NCI-H146 (cell line): Measurements from ENCODE around the gene AACS.
"Not testable (repeated sequence)": the region's sequence is repeated elsewhere in the genome, so short reads cannot be mapped to it uniquely, and the experiment has no call there.

Source experiments
- DNase-seq: peaks from one replicate; lab custom pipeline; 2025; lab: John Stamatoyannopoulos, UW

AACS gene

DNA sequence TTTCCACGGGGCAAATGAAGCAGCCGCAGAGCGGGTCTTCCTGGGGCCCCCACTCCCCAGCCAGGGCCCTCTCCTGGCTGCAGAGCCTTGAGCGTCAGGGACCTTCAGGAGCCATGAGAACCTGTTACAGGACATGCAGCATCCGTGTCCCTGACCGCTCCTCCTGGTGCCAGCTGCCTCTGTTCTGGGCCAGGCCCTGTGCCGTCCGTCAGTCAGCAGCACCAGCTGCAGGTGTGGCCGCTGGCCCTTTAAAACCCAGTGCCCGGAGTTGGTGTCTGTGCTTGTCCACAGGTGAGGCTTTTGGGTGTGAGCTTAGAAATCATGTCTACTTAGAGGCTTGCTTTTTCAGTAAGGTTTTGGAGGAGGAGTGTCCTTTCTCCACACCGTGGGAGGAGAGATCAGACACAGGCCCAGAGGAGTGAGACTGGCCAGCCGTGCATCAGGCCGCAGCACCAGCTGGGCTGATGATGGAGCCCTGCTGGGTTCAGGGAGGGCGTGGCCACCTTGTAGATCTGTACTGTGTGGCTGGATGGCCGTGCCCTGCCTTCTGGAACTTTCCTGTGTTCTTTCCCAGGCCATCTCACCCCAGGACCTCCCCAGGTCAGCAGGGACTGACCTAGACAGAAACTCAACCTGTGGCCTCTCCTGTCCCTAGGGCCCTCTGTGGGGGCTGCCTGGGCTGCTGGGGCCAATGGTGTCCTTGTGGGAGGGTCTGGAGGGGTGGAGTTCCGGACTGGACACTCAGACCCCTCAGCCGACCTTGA is 27.1 kb downstream of the AACS start:
- DNase-seq, result no peak

DNA sequence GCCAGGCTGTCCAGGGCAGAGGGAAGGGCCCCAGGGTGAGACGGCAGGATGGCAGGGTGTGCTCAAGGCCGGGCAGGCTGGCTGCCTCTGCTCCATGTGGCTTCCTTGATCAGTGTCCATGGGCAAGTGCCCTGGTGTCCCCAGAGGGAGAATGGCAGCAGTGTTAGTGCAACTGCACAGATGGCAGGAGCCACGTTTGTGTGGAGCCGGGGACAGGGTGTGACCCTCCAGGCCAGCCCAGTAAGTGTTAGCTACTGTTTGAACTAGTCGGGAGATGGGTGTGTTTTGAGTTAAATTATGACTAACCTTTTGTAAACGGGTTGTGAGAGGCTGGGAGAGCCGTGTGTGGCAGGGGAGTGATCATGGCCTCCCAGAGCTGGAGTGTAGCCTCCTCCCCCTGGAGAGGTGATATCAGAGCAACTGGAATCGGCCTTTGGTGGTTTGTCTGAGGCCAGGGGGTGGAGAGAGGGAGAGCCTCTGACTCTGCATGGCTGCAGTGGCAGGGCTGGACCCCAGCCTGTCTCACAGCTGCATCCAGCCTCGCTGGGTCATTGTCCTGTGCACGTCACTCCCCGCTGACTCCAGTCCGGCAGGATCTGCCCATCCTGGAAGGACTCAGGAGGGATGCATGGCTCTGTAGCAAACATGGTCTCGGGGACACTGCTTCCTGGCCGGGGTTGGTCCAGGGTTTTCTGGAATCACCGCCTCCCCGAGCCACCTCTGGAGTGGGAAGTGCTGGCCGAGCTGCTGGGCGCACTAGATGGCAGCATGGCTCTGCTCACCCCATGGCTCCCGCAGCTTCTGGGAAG is 27.8 kb downstream of the AACS start:
- DNase-seq, result no peak

DNA sequence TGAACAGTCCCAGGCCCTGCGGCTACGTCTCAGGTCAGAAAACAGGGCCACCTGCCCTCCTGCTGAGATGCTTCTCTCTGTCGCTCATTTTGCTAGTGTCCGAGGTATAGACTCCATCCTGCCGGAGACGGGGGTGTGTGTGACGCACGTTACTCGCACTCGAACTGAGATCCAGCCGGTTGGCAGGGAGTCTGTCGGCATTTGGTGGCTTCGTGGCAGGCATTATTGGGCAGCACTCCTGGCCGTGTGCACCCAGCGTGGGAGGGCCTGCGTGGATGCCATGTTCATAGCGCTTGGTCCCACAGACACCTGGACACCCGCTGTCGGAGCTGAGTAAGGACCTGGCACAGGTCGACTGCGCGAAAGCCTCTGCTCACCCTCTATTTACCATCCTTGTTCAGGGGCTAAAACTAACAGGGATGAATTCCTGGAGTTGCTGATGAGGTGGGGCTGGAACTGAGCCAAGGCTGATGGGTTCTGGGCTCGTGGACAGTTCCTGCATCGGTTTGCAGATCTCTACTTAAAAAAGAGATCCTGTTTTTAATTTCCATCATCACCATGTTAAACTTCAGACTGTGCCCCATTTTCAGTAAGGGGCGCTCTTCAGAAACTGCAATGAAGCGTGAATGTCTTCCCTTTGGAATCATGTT is 28.6 kb downstream of the AACS start:
- DNase-seq, result no peak

DNA sequence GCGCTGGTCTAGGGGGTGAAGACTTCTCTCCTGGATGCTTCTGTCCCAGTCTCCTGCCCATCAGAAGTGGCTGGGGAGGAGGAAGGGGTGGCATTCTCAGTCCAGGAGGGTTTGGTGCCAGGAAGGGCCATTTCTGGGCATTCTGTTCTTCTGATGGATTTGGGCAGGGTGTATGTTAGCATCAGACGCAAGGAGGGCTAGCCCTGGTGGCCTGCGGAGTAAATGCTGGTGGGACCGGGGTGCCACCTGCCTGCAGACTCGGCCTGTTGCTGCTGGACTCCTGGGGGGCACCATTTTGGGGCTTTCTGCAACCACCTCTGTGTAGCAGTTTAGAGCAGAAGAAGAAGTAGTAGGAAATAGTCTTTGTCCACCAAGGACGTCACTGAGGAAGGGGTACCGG is 31.7 kb downstream of the AACS start:
- no peak for DNase-seq

DNA sequence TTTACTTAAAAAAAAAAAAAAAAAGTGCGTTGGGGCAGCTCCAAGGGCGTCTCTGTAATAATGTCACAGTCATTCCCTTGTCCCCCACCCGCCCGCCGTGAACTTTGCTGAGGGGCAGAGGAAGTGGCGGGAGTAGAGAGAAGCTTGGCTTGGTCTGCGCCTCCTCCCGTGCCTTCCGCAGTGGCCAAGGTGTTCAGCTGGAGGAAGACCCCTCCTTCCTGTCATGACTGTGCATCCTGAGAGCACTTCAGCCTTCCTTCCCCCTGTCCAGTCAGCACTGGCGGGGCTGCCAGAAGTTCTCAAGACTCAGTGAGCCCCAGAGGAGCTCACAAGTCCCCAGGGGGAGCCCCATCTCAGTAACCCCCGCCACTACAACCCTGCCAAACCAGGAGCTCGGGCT is 32.2 kb downstream of the AACS start:
- no peak for DNase-seq

DNA sequence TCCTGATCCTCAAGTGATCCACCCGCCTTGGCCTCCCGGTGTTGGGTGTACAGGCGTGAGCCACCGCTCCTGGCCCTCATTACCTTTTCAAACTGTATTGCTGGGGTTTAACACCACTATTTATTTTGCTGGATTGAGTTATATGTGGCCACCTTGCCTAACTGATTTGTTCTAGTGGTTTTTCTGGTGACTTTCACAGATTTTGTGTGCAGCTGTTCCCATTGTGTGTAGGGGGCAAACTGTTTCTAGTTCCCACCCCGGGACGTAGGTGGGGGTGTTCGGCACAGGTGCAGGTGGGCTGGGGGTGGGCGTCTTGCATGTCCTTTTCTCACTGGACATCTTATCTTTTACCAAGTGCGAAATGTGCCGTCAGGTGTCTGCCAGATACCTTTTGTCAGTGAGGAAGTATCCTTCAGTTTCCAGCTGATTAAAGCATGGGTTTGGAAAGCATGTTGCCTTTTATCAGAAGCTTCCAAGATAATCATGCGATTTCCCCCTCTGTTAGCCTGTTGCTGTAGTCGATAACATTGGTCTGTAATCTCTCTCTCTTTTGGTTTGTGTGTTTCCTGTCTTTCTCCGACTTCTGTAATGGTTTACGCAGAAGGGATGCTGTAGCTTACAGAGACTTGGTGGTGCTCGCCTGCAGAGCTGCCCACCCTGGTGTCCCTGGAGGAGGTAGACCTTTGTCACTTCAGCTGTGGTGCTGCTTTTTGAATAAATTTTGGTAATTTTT is 33.6 kb downstream of the AACS start:
- DNase-seq, result no peak

DNA sequence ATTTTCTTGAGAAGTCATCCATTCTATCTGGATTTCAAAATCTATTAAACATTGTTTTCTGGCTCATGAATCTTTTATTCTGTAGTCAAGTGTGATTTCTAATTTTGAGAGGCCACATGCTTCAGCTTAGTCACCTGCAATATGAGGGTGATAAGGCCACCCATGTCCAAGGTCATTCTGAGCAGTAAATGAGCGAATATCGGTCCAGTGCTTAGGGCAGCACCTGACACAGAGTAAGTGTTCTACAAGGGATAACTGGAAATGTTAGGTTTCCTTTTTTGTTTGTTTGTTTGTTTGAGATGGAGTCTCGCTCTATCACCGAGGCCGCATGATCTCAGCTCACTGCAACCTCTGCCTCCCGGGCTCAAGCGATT is 34.2 kb downstream of the AACS start:
- DNase-seq, result no peak

DNA sequence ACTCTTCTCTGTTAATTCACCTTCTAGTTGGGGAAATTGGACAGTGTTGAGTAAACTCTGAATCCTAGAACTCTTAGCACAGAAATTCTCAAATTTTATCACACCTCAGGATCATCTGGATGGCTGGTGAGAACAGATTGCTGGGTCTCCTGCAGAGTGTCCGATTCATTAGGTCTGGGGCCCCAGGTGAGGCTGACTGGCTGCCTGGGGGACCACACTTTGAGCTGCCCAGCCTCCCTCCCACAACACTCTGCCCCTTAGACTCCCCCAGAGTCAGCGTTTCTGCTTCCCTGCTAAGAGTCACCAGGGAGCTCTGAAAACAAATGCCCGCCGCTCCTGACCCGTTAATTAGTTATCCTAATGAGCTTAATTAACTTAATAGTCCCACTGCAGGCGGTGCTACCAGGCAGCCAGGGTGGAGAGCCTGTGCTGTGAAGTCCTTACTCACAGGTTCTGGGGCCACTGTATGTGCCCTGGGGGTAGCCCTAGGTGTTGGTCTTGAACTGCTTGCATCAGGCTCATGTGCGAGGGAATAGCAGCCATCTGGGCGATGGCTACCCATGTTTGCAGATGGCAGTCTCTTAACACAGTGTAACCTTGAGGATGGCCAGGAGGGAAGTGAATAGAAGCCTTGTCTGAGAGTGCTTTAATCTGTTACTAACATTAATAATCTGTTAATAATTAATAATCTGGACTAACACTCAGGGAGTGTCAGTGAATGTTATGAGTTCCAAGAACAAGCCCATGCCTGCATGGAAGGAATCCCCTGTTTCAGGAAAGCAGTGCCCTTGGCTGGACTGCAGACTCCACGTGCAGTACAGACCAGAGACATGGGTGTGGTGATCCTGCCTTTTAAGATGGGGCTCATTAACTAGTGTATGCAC is 35.6 kb downstream of the AACS start:
- DNase-seq, result peak; percentile 74

DNA sequence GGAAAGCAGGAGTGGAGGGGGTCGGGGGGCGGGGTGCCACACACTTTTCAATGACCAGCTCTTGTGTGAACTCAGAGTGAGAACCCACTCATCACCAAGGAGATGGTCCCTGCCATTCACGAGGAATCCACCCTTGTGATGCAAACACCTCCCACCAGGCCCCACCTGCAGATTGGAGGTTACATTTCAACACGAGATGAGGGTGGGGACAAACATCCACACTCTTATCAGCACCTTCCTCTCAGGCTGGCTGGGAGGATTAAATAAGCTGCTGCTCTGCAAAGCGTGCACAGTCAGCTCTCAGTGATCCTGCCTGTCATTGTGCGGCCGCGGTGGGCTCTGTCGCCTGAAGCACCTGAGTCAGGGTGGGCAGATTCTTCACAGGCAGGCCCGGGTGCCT is 39.7 kb downstream of the AACS start:
- peak; percentile 16 for DNase-seq

DNA sequence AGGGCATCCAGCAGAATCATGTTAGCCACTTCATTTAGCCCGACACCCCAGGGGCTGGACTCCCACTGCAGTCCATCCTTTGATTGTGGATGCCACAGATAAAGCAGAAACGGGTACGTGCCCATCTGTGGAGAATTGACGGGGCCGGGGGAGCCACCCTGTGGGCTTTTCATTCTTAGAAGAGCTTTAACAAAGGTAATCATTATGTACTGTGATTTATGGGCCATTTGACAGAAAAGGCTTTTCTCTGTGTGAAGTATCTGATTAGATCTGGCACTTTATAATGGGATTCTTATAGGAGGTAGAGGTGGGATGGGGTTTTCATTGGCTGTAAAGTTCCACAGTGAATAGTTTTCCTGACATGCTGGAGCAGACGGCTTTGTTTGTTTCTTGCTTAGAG is 40.4 kb downstream of the AACS start:
- DNase-seq, result peak; percentile 73

DNA sequence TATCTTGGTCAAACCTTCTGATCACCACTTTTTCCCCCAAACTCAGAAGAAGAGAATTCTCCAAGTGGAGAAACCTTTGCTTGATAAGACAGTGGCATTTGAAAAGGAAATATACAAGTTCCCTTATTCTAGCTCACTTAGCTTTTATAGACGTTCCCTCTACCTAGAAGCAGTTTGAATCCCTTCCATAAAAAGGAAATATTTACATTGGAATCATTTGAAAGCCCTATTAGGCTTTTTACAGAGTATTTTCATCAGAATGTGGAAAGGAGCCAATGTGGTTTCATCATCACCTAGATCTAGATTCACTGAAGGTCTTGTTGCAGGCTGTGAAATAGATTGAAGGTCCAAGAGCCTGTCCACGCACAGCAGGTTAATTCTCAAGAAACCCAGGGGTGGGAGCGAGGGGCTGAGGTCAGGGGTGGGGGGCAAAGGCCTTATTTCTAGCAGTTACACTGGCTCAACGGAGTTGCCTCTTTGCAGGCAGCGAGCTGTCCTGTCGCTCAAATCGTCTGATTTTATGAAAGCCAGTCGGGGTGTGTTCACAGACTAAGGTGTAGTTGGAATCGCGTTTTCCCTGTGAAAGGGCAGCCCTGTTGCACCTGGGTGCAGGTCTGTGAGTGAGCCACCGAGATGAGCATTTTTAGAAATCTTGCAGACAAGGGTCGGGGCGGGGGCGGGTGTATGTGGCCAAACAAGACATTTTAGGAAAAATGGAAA is 45.6 kb downstream of the AACS start:
- DNase-seq, result no peak

DNA sequence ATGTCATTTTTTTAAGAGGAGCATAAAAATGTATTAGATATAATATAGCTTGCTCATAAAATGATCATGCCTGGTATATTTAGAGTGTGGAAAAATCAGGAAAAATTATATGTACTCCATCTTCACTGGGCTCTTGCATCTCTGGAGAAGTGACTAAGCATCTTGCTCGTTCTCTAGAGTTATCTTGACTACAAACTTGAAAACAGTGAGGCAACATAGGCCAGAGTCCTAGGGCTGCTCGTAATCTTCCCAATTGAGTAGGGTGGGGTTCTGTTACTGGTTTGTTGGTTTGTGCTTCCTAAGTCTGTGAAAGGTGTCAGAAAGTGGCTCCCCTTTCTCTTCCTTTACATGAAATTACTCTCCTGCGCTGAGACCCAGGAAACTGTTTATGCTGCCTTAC is 46.2 kb downstream of the AACS start:
- DNase-seq, result no peak

DNA sequence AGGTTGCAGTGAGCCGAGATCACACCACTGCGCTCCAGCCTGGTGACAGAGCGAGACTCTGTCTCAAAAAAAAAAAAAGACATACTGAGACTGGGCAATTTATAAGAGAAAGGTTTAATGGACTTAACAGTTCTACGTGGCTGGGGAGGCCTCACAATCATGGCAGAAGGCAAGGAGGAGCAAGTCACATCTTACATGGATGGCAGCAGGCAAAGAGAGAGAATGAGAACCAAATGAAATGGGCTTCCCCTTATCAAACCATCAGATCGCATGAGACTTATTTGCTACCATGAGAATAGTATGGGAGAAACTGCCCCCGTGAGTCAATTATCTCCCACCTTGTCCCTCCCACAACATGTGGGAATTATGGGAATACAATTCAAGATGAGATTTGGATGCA is 47.4 kb downstream of the AACS start:
- not testable (repeated sequence) for DNase-seq

DNA sequence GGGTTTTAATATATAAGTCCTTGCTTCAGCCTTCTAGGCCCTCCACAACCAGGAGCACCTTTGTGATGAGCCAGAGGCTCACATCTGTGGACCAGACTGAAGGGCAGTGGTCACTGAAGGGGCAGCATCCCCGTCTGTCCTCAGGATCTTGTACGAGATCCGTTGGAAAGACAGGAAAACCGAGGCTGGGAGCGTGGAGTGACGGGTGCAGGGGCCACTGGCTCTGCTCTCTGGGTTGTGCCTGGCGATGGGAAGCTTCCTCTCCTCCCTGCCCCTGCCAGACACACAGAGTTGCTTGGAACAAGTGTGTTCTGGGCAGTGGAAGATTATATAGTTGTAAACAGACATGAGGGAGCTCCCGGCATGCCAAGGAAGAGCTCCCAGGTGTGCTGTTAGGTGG is 48.0 kb downstream of the AACS start:
- no peak for DNase-seq

DNA sequence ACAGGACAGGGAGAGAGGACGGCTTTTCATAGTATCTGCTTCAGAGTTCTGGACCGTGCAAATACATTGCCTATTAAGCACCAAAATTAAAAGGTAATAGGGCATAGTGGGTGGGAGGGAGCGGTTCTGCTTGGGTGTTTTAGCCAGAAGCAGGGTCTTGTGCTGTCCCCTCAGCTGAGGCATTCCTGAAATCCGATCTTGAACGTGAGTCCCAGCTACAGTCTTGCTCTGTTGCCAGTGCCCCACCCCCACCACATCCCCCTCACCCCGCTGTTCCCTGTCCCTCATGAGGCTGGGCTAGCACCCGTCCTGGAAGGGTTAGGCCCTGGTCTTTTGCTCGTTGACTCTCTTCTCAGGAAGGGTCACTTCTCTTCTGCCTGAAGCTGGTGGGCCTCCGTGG is 48.6 kb downstream of the AACS start:
- DNase-seq, result no peak

DNA sequence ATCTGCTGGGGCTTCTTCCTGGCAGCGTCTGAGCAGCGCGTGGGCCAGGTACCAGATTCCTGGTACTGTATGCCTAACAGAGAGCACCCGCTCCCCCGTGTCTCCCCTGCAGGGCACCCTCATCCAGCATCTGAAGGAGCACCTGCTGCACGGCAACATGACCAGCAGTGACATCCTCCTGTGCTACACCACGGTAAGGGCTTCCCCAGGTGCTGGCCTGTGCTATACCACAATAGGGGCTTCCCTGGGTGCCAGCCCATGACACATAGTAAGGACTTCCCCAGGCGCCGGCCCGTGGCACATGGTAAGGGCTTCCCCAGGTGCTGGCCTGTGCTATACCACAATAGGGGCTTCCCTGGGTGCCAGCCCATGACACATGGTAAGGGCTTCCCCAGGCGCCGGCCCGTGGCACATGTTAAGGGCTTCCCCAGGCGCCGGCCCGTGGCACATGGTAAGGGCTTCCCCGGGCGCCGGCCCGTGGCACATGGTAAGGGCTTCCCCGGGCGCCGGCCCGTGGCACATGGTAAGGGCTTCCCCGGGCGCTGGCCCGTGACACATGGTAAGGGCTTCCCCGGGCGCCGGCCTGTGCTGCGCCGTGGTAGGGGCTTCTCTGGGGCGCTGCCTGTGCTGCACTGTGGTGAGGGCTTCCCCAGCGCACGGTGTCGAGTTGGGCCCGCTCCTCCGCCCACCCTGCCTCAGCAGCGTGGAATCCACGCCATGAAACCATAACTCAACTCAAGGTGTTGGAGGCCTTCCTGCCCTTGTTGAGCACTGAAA is 49.3 kb downstream of the AACS start:
- DNase-seq, result no peak

DNA sequence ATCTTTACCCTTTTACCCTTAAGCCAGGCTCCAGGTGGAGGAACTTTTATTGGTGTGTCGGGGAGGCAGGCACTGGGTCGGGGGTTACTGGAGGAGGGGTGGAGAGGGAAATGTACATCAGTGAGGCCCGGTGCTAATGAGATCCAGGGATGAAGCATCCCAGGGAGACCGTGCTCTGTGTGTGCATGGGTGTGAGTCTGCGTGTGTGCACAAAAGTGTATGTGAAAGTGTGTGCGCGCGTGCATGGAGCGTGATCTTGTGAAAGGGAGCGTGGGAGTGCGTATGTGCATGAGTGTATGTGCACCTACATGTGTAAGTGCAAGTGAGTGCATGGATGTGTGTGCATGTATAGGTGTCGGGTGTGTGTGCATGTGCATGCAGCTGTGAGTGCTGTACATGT is 55.3 kb downstream of the AACS start:
- no peak for DNase-seq

DNA sequence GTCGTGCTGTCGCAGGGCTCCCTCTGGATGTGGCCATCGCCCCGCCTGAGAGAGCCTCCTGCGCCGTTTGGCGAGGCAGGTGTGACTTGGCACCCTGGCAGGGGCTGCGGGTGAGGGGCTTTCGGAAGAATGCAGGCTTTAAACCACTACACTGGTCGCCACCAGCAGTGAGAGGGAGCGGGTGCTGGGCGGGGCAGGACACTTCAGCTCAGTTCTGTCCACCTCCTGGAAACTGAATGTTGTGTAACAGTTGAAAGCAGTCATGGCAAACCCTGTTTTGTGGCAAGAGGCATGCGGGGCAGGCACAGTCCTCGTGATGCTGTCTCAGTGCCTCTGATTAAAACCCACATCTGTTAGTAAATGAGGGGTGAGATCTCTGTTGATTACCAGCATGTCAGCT is 55.9 kb downstream of the AACS start:
- DNase-seq, result no peak

DNA sequence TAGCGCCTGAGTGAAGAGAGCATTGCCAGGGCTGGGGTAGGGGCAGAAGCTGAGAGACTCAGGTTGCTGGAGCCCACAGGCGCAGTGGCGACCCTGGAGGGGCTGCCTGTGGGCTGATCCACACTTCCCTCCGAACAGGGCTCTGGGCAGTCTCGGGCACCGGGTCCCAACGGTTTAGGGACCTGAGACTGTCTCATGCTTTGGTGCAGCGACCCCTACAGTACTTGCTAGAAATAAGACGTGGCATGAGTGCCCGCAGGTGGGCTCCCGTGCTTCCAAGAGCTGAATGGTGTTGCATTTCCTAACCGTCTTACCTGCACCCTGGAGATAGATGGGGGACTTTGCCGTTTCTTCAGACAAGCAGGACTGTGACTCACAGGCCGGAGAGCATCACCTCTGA is 57.4 kb downstream of the AACS start:
- no peak for DNase-seq
